COLO829 (cell line): Measurements from ENCODE around the gene DHCR7.
A peak's percentile ranks its signal among the peaks of the same experiment; 100 is the strongest.

Experiments used
- DNase-seq: peaks from one replicate; pipeline ENCODE4 v3.0.0; 2012; ENCODE audit warnings: low spot score

DHCR7 gene

GRCh38 chr11:71456831-71457230, 8.6 kb upstream of the DHCR7 start:
- no peak for DNase-seq

- no peak for DNase-seq
Observed at GRCh38 chr11:71456294-71456693, 8.1 kb upstream of the DHCR7 start.

GRCh38 chr11:71454470-71455113, 6.4 kb upstream of the DHCR7 start:
- DNase-seq = no peak

- no peak for DNase-seq
Observed at GRCh38 chr11:71453918-71454304, 5.7 kb upstream of the DHCR7 start.

GRCh38 chr11:71453037-71453917, 5.1 kb upstream of the DHCR7 start, which contains the start of gene NADSYN1:
Gene NADSYN1 (plus strand): TSS chr11:71453203. CDS start chr11:71453297, 94 bp downstream.
- peak; percentile 94 for DNase-seq

GRCh38 chr11:71452199-71453036, 4.2 kb upstream of the DHCR7 start:
- no peak for DNase-seq

- DNase-seq = no peak
Observed at GRCh38 chr11:71451596-71452198, 3.5 kb upstream of the DHCR7 start.

- no peak for DNase-seq
Observed at GRCh38 chr11:71450939-71451338, 2.7 kb upstream of the DHCR7 start.

GRCh38 chr11:71450507-71450906, 2.3 kb upstream of the DHCR7 start:
- DNase-seq = no peak

GRCh38 chr11:71449596-71449995, 1.4 kb upstream of the DHCR7 start:
- no peak for DNase-seq

- no peak for DNase-seq
Observed at GRCh38 chr11:71447791-71448256, 369 bp downstream of the DHCR7 start.

- DNase-seq = no peak
Observed at GRCh38 chr11:71446942-71447688, 1.1 kb downstream of the DHCR7 start.

GRCh38 chr11:71446150-71446549, 2.0 kb downstream of the DHCR7 start:
- no peak for DNase-seq

- no peak for DNase-seq
Observed at GRCh38 chr11:71444811-71445210, 3.4 kb downstream of the DHCR7 start.

GRCh38 chr11:71443736-71444445, 4.3 kb downstream of the DHCR7 start:
- DNase-seq = no peak

- DNase-seq = no peak
Observed at GRCh38 chr11:71442880-71443279, 5.3 kb downstream of the DHCR7 start.

- no peak for DNase-seq
Observed at GRCh38 chr11:71442123-71442522, 6.1 kb downstream of the DHCR7 start.

GRCh38 chr11:71441251-71441650, 6.9 kb downstream of the DHCR7 start:
- no peak for DNase-seq

- DNase-seq = no peak
Observed at GRCh38 chr11:71440021-71440755, 8.0 kb downstream of the DHCR7 start.

GRCh38 chr11:71438650-71439049, 9.5 kb downstream of the DHCR7 start:
- DNase-seq = no peak
